PC-3 (cell line): ENCODE measurements around the gene UMODL1. TPM values are rescaled to one million over a fixed set of nuclear protein-coding genes. Genes with fewer than 3 reads are reported as not detected.

Source experiments
- ATAC-seq: fragments of 200-7000 bp; cut with Tn5 transposase; 2 replicates; pipeline ENCODE4 v1.9.1; 2020; ENCODE audit warnings: mild to moderate bottlenecking, moderate library complexity
- BruUV-seq: library from RNA; stranded (reverse); fragments of 400-500 nt; replicated peaks from 2 replicates; lab custom pipeline; 2021; lab: Mats Ljungman, UMichigan
- CTCF ChIA-PET: fragments of 300-600 bp; sonication (Branson Sonifier 250); formaldehyde crosslinking; loops from one replicate; lab custom pipeline; 2022; ENCODE audit warnings: antibody characterized with exemption; lab: Charles Lee
- POLR2A ChIA-PET: fragments of 300-600 bp; sonication (Branson Sonifier 250); formaldehyde crosslinking; loops from one replicate; lab custom pipeline; 2022; ENCODE audit warnings: antibody characterized with exemption; ENCODE audit not compliant: unreplicated experiment; lab: Charles Lee
- DNase-seq: peaks from one replicate; pipeline ENCODE4 v3.0.0-alpha.2; 2015
- H2AFZ ChIP-seq: fragments of 300-600 bp; sonication (generic); 2 replicates; pipeline ENCODE4 v1.6.0; 2016; ENCODE audit warnings: antibody characterized with exemption, low read length
- H3F3A ChIP-seq: fragments of 300-600 bp; sonication (generic); one replicate; pipeline ENCODE4 v1.6.0; 2017; ENCODE audit warnings: antibody characterized with exemption, low read length, control low read depth, mild to moderate bottlenecking; ENCODE audit not compliant: unreplicated experiment
- H3K27ac ChIP-seq: fragments of 300-600 bp; sonication (generic); 2 replicates; pipeline ENCODE4 v1.5.1; 2016; ENCODE audit warnings: mild to moderate bottlenecking, low read length
- H3K27me3 ChIP-seq: fragments of 300-600 bp; sonication (generic); 2 replicates; pipeline ENCODE4 v1.6.1; 2016; ENCODE audit warnings: low read length, mixed read lengths
- H3K36me3 ChIP-seq: fragments of 300-600 bp; sonication (generic); 2 replicates; pipeline ENCODE4 v1.6.1; 2016; ENCODE audit warnings: low read depth, mixed run types, low read length, mixed read lengths
- H3K4me1 ChIP-seq: fragments of 300-600 bp; sonication (generic); 2 replicates; pipeline ENCODE4 v1.5.1; 2016; ENCODE audit warnings: low read length; ENCODE audit not compliant: insufficient read depth
- H3K4me2 ChIP-seq: fragments of 300-600 bp; sonication (generic); 2 replicates; pipeline ENCODE4 v1.6.0; 2016; ENCODE audit warnings: low read length
- H3K4me3 ChIP-seq: fragments of 300-600 bp; sonication (generic); 2 replicates; pipeline ENCODE4 v1.5.1; 2016; ENCODE audit warnings: mild to moderate bottlenecking, low read length, mixed read lengths
- H3K79me2 ChIP-seq: fragments of 300-600 bp; sonication (generic); 2 replicates; pipeline ENCODE4 v1.6.1; 2017; ENCODE audit warnings: low read length, mixed read lengths
- H3K9ac ChIP-seq: fragments of 300-600 bp; sonication (generic); 2 replicates; pipeline ENCODE4 v1.6.0; 2016; ENCODE audit warnings: mild to moderate bottlenecking, low read length
- H3K9me2 ChIP-seq: fragments of 300-600 bp; sonication (generic); replicated peaks from 2 replicates; pipeline ENCODE4 v1.6.1; 2016; ENCODE audit warnings: mixed run types, low read length, mixed read lengths
- H3K9me3 ChIP-seq: fragments of 300-600 bp; sonication (generic); 2 replicates; pipeline ENCODE4 v1.6.1; 2016; ENCODE audit warnings: low read length, mixed read lengths
- H4K20me1 ChIP-seq: fragments of 300-600 bp; sonication (generic); 2 replicates; pipeline ENCODE4 v1.6.1; 2016; ENCODE audit warnings: low read length, mixed read lengths
- EZH2 ChIP-seq: fragments of 300-600 bp; sonication (generic); IDR thresholded peaks from one replicate; pipeline ENCODE4 v1.6.1; 2017; ENCODE audit warnings: antibody characterized with exemption, mild to moderate bottlenecking, low read length; ENCODE audit not compliant: unreplicated experiment
- EZH2phosphoT487 ChIP-seq: fragments of 300-600 bp; sonication (generic); IDR thresholded peaks from 2 replicates; pipeline ENCODE4 v1.6.1; 2018; ENCODE audit warnings: mild to moderate bottlenecking, antibody characterized with exemption, low read length, borderline replicate concordance
- intact Hi-C: fragments of 100-400 bp; cut with micrococcal nuclease; formaldehyde crosslinking; loops from 2 replicates; pipeline ENCODE4 v1.9.0; 2023
- total RNA-seq: library from RNA; depleted of rRNA; stranded (reverse); fragments of >200 nt; gene quantifications from 2 replicates; pipeline ENCODE4 v1.2.3, GENCODE V29; 2014
- TF ChIP-seq, protein P1 (sequence below): fragments of 300-600 bp; sonication (generic); conservative IDR thresholded peaks from 2 replicates; pipeline ENCODE4 v1.5.1; 2017; ENCODE audit warnings: antibody characterized with exemption, low read depth, mild to moderate bottlenecking, low read length

Gene UMODL1
- total RNA-seq, 1 experiment from 2014 or later = not detected

- Histone ChIP-seq H3K36me3 (no peaks in the 10 kb centered on the region), H3K4me2 (no peak overlapping the region), H3K27me3 (no peaks in the 10 kb centered on the region), H3K27ac (no peak overlapping the region), H3K4me3 (no peak overlapping the region), H3K79me2 (no peaks in the 10 kb centered on the region), H4K20me1 (no peaks in the 10 kb centered on the region), H3K9me2 (no peaks in the 10 kb centered on the region), H3K9me3 (no peaks in the 10 kb centered on the region), H3K4me1 (no peaks in the 10 kb centered on the region), H2AFZ (no peak overlapping the region), H3K9ac (no peak overlapping the region), H3F3A (no peaks in the 10 kb centered on the region)
- intact Hi-C loops = no loop called here
- POLR2A ChIA-PET = no interaction called here
- no peak for TF ChIP-seq EZH2phosphoT487
- no peak for TF ChIP-seq EZH2
- TF ChIP-seq, protein P1, sequence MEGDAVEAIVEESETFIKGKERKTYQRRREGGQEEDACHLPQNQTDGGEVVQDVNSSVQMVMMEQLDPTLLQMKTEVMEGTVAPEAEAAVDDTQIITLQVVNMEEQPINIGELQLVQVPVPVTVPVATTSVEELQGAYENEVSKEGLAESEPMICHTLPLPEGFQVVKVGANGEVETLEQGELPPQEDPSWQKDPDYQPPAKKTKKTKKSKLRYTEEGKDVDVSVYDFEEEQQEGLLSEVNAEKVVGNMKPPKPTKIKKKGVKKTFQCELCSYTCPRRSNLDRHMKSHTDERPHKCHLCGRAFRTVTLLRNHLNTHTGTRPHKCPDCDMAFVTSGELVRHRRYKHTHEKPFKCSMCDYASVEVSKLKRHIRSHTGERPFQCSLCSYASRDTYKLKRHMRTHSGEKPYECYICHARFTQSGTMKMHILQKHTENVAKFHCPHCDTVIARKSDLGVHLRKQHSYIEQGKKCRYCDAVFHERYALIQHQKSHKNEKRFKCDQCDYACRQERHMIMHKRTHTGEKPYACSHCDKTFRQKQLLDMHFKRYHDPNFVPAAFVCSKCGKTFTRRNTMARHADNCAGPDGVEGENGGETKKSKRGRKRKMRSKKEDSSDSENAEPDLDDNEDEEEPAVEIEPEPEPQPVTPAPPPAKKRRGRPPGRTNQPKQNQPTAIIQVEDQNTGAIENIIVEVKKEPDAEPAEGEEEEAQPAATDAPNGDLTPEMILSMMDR = no peak
- CTCF ChIA-PET = no interaction called here
- no TSS peak for BruUV-seq
- ATAC-seq (no peak), DNase-seq (no peak)
These were observed 45.1 kb upstream of the UMODL1 start for GRCh38 chr21:42026082-42026435.

DNA sequence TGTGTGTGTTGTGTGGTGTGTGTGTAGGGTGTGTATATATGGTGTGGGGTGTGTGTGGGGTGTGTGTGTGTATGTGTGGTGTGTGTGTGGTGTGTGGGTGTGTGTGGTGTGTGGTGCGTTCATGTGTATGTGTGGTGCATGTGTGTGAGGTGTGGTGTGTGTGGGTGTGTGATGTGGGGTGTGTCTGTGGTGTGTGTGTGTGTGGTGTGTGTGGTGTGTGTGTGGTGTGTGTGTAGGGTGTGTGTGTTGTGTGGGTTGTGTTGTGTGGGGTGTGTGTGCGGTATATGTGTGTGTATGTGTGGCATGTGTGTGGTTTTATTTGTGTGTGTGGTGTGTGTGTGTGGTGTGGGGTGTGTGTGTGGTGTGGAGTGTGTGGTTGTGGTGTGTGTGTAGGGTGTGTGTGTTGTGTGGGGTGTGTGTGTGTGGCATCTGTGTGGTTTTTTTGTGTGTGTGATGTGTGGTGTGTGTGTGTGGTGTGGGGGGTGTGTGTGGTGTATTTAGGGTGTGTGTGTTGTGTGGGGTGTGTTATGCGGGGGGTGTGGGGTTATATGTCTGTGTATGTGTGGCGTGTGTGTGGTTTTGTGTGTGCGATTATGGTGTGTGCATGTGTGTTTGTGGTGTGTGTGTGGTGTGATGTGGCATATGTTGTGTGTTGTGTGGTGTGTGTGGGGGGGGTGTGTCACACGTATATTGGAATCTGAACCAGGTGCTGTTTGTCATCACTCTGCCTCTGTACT lies 43.9 kb upstream of the UMODL1 start:
- no peaks in the 10 kb centered on the region for H4K20me1 ChIP-seq
- no peak overlapping the region for H3K4me2 ChIP-seq
- no peak overlapping the region for H3K9ac ChIP-seq
- no peak overlapping the region for H3K4me3 ChIP-seq
- no peak overlapping the region for H2AFZ ChIP-seq
- H3K9me2 ChIP-seq = no peaks in the 10 kb centered on the region
- H3K4me1 ChIP-seq = no peaks in the 10 kb centered on the region
- DNase-seq (no peak), ATAC-seq (no peak)
- CTCF ChIA-PET = no interaction called here
- TF ChIP-seq EZH2phosphoT487 = no peak
- no peak for TF ChIP-seq EZH2
- TF ChIP-seq, protein P1 = no peak
- POLR2A ChIA-PET = no interaction called here
- no peaks in the 10 kb centered on the region for H3K9me3 ChIP-seq
- H3K27ac ChIP-seq = no peak overlapping the region
- H3F3A ChIP-seq = no peaks in the 10 kb centered on the region
- no peaks in the 10 kb centered on the region for H3K36me3 ChIP-seq
- intact Hi-C loops = no loop called here
- H3K27me3 ChIP-seq = no peaks in the 10 kb centered on the region
- H3K79me2 ChIP-seq = no peaks in the 10 kb centered on the region
- BruUV-seq = no TSS peak
